ENCODE results near the gene TRIM34.

- TF ChIP-seq CTCF (IDR thresholded peaks at IDR 0.05; ENCODE audit: low read depth, low read length, missing input control), result no peak
- TF ChIP-seq GABPA (IDR thresholded peaks at IDR 0.05 in 1 of 2, conservative IDR thresholded peaks at IDR 0.05 in 1 of 2), result no peak
- TF ChIP-seq YY1 (IDR thresholded peaks at IDR 0.05), result no peak
- TF ChIP-seq JUND (IDR thresholded peaks at IDR 0.05), result no peak
- no peak for TF ChIP-seq SP1 (IDR thresholded peaks at IDR 0.05)
Observed at GRCh38 chr11:5604896-5605295, 19.9 kb upstream of the TRIM34 start.

Measured in liver (tissue), 3 donors.